H9 (cell line): ENCODE data around the gene CCDC40. TPM values are rescaled to one million over a fixed set of nuclear protein-coding genes. Genes with fewer than 3 reads are reported as not detected.

Source experiments
- DNase-seq: peaks from one replicate; pipeline ENCODE4 v3.0.0-alpha.2; 2017
- H2AFZ ChIP-seq: one replicate; pipeline ENCODE4 v1.6.1; 2013; ENCODE audit warnings: mild to moderate bottlenecking, low read length, control low read depth, moderate library complexity
- H2AK5ac ChIP-seq: 2 replicates; pipeline ENCODE4 v1.6.1; 2013; ENCODE audit warnings: low read length, control low read depth, mixed read lengths; ENCODE audit not compliant: insufficient read length
- H2BK120ac ChIP-seq: one replicate; pipeline ENCODE4 v1.6.1; 2013; ENCODE audit warnings: low read depth, mild to moderate bottlenecking, low read length, control low read depth, inconsistent platforms; ENCODE audit not compliant: poor library complexity, severe bottlenecking
- H2BK12ac ChIP-seq: 2 replicates; pipeline ENCODE4 v1.6.1; 2013; ENCODE audit warnings: low read length, control low read depth, mixed read lengths, low read depth; ENCODE audit not compliant: insufficient read length
- H2BK15ac ChIP-seq: 2 replicates; pipeline ENCODE4 v1.6.1; 2013; ENCODE audit warnings: low read depth, low read length, control low read depth
- H2BK20ac ChIP-seq: one replicate; pipeline ENCODE4 v1.6.1; 2013; ENCODE audit warnings: low read depth, mild to moderate bottlenecking, low read length, control low read depth, inconsistent platforms; ENCODE audit not compliant: poor library complexity, severe bottlenecking
- H2BK5ac ChIP-seq: 2 replicates; pipeline ENCODE4 v1.6.1; 2013; ENCODE audit warnings: low read length, control low read depth, mixed read lengths; ENCODE audit not compliant: insufficient read length
- H3K14ac ChIP-seq: 2 replicates; pipeline ENCODE4 v1.6.1; 2013; ENCODE audit warnings: low read length, control low read depth; ENCODE audit not compliant: insufficient read depth
- H3K18ac ChIP-seq: 2 replicates; pipeline ENCODE4 v1.6.1; 2013; ENCODE audit warnings: low read depth, mild to moderate bottlenecking, mixed read lengths, low read length, control low read depth; ENCODE audit not compliant: insufficient read length
- H3K23ac ChIP-seq: 2 replicates; pipeline ENCODE4 v1.6.1; 2013; ENCODE audit warnings: low read length, control low read depth, mixed read lengths, low read depth; ENCODE audit not compliant: insufficient read length
- H3K23me2 ChIP-seq: 2 replicates; pipeline ENCODE4 v1.6.1; 2013; ENCODE audit warnings: low read depth, mild to moderate bottlenecking, mixed read lengths, low read length, control low read depth; ENCODE audit not compliant: insufficient read length, poor library complexity, severe bottlenecking
- H3K27ac ChIP-seq: 2 replicates; pipeline ENCODE4 v1.5.1; 2013; ENCODE audit warnings: low read length, control low read depth, mixed read lengths, low read depth; ENCODE audit not compliant: insufficient read length
- H3K27me3 ChIP-seq: 2 replicates; pipeline ENCODE4 v1.6.1; 2013; ENCODE audit warnings: low read length, control low read depth, inconsistent platforms; ENCODE audit not compliant: insufficient read depth
- H3K4ac ChIP-seq: 2 replicates; pipeline ENCODE4 v1.6.1; 2013; ENCODE audit warnings: low read depth, mild to moderate bottlenecking, control low read depth, inconsistent platforms, low read length, moderate library complexity
- H3K4me1 ChIP-seq: 2 replicates; pipeline ENCODE4 v1.6.1; 2013; ENCODE audit warnings: low read length, control low read depth, inconsistent platforms; ENCODE audit not compliant: insufficient read depth
- H3K4me2 ChIP-seq: 2 replicates; pipeline ENCODE4 v1.6.1; 2013; ENCODE audit warnings: low read length, control low read depth, mixed read lengths; ENCODE audit not compliant: insufficient read length, insufficient read depth
- H3K56ac ChIP-seq: 2 replicates; pipeline ENCODE4 v1.6.1; 2013; ENCODE audit warnings: low read depth, mild to moderate bottlenecking, mixed read lengths, low read length, control low read depth; ENCODE audit not compliant: insufficient read length
- H3K79me1 ChIP-seq: 2 replicates; pipeline ENCODE4 v1.6.1; 2013; ENCODE audit warnings: low read depth, mild to moderate bottlenecking, moderate library complexity, low read length, control low read depth, inconsistent platforms; ENCODE audit not compliant: insufficient read depth, poor library complexity, severe bottlenecking
- H3K79me2 ChIP-seq: 2 replicates; pipeline ENCODE4 v1.6.1; 2013; ENCODE audit warnings: low read length, control low read depth, inconsistent platforms; ENCODE audit not compliant: insufficient read depth
- H3K9ac ChIP-seq: 2 replicates; pipeline ENCODE4 v1.6.1; 2013; ENCODE audit warnings: low read length, control low read depth, mixed read lengths; ENCODE audit not compliant: insufficient read length; ENCODE audit errors: extremely low read depth
- H3K9me3 ChIP-seq: one replicate; pipeline ENCODE4 v1.6.1; 2013; ENCODE audit warnings: low read depth, low read length, inconsistent platforms; ENCODE audit not compliant: control insufficient read depth
- H3T11ph ChIP-seq: one replicate; pipeline ENCODE4 v1.6.1; 2013; ENCODE audit warnings: mild to moderate bottlenecking, low read length, control low read depth, inconsistent platforms
- H4K20me1 ChIP-seq: one replicate; pipeline ENCODE4 v1.6.1; 2013; ENCODE audit not compliant: control insufficient read depth, insufficient read length, insufficient read depth
- H4K5ac ChIP-seq: 2 replicates; pipeline ENCODE4 v1.6.1; 2013; ENCODE audit warnings: low read depth, mild to moderate bottlenecking, mixed read lengths, low read length, control low read depth; ENCODE audit not compliant: insufficient read length
- H4K8ac ChIP-seq: replicated peaks from 2 replicates; pipeline ENCODE4 v1.6.1; 2013; ENCODE audit warnings: low read length, control low read depth, mixed read lengths, low read depth; ENCODE audit not compliant: insufficient read length
- H4K91ac ChIP-seq: 2 replicates; pipeline ENCODE4 v1.6.1; 2013; ENCODE audit warnings: low read depth, mild to moderate bottlenecking, moderate library complexity, mixed read lengths, low read length, control low read depth; ENCODE audit not compliant: insufficient read length
- H3K27ac Mint-ChIP-seq, 3 experiments: 2 replicates in 2 of 3; 3 replicates in 1 of 3; pipeline ENCODE4 v1.8.0; 2020 to 2021; ENCODE audit warnings: mixed read lengths in 3 of 3, mild to moderate bottlenecking in 1 of 3, moderate library complexity in 1 of 3
- H3K27me3 Mint-ChIP-seq: 2 replicates; pipeline ENCODE4 v1.8.0; 2021; ENCODE audit warnings: low read depth, mild to moderate bottlenecking, moderate library complexity, mixed read lengths
- H3K36me3 Mint-ChIP-seq, 3 experiments: 2 replicates in 2 of 3; 3 replicates in 1 of 3; pipeline ENCODE4 v1.8.0; 2020 to 2021; ENCODE audit warnings: low read depth in 3 of 3, mixed read lengths in 3 of 3; ENCODE audit not compliant: insufficient read depth in 1 of 3
- H3K4me1 Mint-ChIP-seq, 2 experiments: 2 replicates each; pipeline ENCODE4 v1.8.0; 2020; ENCODE audit warnings: mixed read lengths in 2 of 2
- H3K4me3 Mint-ChIP-seq, 2 experiments: 2 replicates in 1 of 2; 3 replicates in 1 of 2; pipeline ENCODE4 v1.8.0; 2020 to 2021; ENCODE audit warnings: mild to moderate bottlenecking in 2 of 2, mixed read lengths in 2 of 2, moderate library complexity in 1 of 2
- H3K9me3 Mint-ChIP-seq, 2 experiments: 2 replicates in 1 of 2; 3 replicates in 1 of 2; pipeline ENCODE4 v1.8.0; 2020; ENCODE audit warnings: mild to moderate bottlenecking in 2 of 2, mixed read lengths in 2 of 2, moderate library complexity in 1 of 2
- WGBS: extraction: QIAGEN DNeasy Blood & Tissue Kit; methylation state at CpG from one replicate; pipeline ENCODE4 v1.1.7; 2013; ENCODE audit warnings: missing lambda C conversion rate, low lambda C conversion rate, mixed read lengths; ENCODE audit not compliant: insufficient read length; ENCODE audit errors: extremely low coverage; 5-methylcytosine and 5-hydroxymethylcytosine counted together
- total RNA-seq: library from RNA; stranded (reverse); gene quantifications from 2 replicates; pipeline ENCODE4 v1.2.1, GENCODE V29; 2021
- TF ChIP-seq, protein P1 (sequence below): fragments of 200-600 bp; sonication (generic); conservative IDR thresholded peaks from 3 replicates; pipeline ENCODE4 v1.8.0; 2021; ENCODE audit warnings: antibody characterized with exemption, mild to moderate bottlenecking

The CCDC40 gene
- total RNA-seq, 1 experiment from 2014 or later = 8.9 TPM

DNA sequence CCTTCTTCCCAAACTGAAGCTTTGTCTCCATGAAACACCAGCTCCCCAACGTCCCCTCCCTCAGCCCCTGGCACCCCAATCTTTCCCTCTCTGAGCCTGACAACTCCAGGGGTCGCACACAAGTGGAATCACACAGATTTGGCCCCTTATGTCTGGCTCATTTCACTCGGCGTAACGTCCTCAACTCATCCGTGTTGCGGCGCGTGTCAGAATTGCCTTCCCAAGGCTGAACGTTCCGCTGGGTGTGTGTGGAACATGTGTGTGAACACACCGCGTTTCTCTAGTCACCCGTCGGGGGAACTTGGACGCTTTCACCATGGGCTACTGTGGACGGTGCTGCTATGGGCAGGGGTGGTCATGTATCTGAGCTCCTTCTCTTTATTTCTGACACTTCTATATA, 45.7 kb upstream of the CCDC40 start:
- TF ChIP-seq, protein P1, sequence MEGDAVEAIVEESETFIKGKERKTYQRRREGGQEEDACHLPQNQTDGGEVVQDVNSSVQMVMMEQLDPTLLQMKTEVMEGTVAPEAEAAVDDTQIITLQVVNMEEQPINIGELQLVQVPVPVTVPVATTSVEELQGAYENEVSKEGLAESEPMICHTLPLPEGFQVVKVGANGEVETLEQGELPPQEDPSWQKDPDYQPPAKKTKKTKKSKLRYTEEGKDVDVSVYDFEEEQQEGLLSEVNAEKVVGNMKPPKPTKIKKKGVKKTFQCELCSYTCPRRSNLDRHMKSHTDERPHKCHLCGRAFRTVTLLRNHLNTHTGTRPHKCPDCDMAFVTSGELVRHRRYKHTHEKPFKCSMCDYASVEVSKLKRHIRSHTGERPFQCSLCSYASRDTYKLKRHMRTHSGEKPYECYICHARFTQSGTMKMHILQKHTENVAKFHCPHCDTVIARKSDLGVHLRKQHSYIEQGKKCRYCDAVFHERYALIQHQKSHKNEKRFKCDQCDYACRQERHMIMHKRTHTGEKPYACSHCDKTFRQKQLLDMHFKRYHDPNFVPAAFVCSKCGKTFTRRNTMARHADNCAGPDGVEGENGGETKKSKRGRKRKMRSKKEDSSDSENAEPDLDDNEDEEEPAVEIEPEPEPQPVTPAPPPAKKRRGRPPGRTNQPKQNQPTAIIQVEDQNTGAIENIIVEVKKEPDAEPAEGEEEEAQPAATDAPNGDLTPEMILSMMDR = no peak

More for the DNA sequence above, 45.7 kb upstream of the CCDC40 start:
- Histone ChIP-seq H2BK20ac (no peak overlapping the region), H3K9me3 (no peaks in the 10 kb centered on the region), H2BK12ac (no peak overlapping the region), H3K4ac (no peak overlapping the region), H3K23me2 (no peaks in the 10 kb centered on the region), H2BK120ac (no peak overlapping the region), H2BK15ac (no peak overlapping the region), H3K14ac (no peak overlapping the region), H2BK5ac (no peak overlapping the region), H3K79me2 (peaks cover 2% of the 10 kb centered on the region; the same call in 1 of the 2 replicates), H3K9ac (no peak overlapping the region), H2AK5ac (no peak overlapping the region), H3K56ac (no peak overlapping the region), H4K91ac (no peak overlapping the region), H3T11ph (no peak overlapping the region), H3K23ac (no peak overlapping the region), H3K4me2 (no peak overlapping the region), H3K27me3 (no peaks in the 10 kb centered on the region), H4K8ac (no peak overlapping the region), H2AFZ (no peak overlapping the region), H3K27ac (no peak overlapping the region), H4K20me1 (no peaks in the 10 kb centered on the region), H4K5ac (no peak overlapping the region), H3K18ac (no peak overlapping the region), H3K79me1 (peaks cover 9% of the 10 kb centered on the region), H3K4me1 (peaks cover 3% of the 10 kb centered on the region; the same call in 1 of the 2 replicates)
- Mint-ChIP-seq H3K27ac (peak overlapping the region in 2 of 3 experiments; percentile 17 to 21; a peak in 2 of 7 replicates), H3K4me1 (peaks cover 47 to 60% of the 10 kb centered on the region in 2 experiments), H3K27me3 (peaks cover 1% of the 10 kb centered on the region; the same call in 1 of the 2 replicates), H3K36me3 (peaks cover 0 to 7% (median 0%) of the 10 kb centered on the region in 3 experiments; a peak in 1 of 7 replicates), H3K4me3 (0 out of 5 replicates have a peak overlapping the region, but pooled peaks of 1 of the 2 experiments have one; percentile 49), H3K9me3 (no peaks in the 10 kb centered on the region; a peak in 1 of 5 replicates)
- no CpG with 5 or more reads among the region's 17 CpGs for WGBS
- no peak for DNase-seq
